ENCODE measurements around the gene RASGRF2. TPM values are rescaled to one million over a fixed set of nuclear protein-coding genes. Genes with fewer than 3 reads are reported as not detected.
A peak's percentile ranks its signal among the peaks of the same experiment; 100 is the strongest.
"Not testable (repeated sequence)": the region's sequence is repeated elsewhere in the genome, so short reads cannot be mapped to it uniquely, and the experiment has no call there.

The RASGRF2 gene
- total RNA-seq, 5 donors from 2014 or later (not counting 1 experiment from before 2014, with no cell fraction given) = 25.2 to 53.0 (median 27.0) TPM

DNA sequence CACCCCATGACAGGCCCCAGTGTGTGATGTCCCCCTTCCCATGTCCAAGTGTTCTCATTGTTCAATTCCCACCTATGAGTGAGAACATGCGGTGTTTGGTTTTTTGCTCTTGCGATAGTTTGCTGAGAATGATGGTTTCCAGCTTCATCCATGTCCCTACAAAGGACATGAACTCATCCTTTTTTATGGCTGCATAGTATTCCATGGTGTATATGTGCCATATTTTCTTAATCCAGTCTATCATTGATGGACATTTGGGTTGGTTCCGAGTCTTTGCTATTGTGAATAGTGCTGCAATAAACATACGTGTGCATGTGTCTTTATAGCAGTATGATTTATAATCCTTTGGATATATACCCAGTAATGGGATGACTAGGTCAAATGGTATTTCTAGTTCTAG lies 93.1 kb downstream of the RASGRF2 start:
- H3K4me1 ChIP-seq (ENCODE audit: control insufficient read depth in 1 of 2, extremely low read depth in 1 of 2, insufficient read depth in 2 of 2, low read length in 2 of 2); H3K4me3 ChIP-seq (ENCODE audit: control insufficient read depth in 1 of 2, extremely low read depth in 1 of 2, low read length in 1 of 2); CTCF ChIA-PET; H3K36me3 ChIP-seq (ENCODE audit: control insufficient read depth in 2 of 2, extremely low read depth in 1 of 2, insufficient read depth in 1 of 2, low read length in 1 of 2); H3K9me3 Mint-ChIP-seq; H3K4me3 Mint-ChIP-seq; POLR2A ChIA-PET; H3K27ac ChIP-seq (ENCODE audit: low read length); DNase-seq; H3K27me3 ChIP-seq (replicated peaks in 1 of 2; ENCODE audit: control insufficient read depth in 2 of 2, extremely low read depth in 1 of 2, insufficient read depth in 2 of 2, low read length in 1 of 2); H3K27ac Mint-ChIP-seq; ATAC-seq (replicated peaks in 1 of 4); H3K27me3 Mint-ChIP-seq; H3K9me3 ChIP-seq: not testable (repeated sequence)
- H3K4me1 Mint-ChIP-seq = peaks cover 25 to 47% (median 31%) of the 10 kb centered on the region in 3 donors
- WGBS (ENCODE audit: insufficient coverage) = no CpG with 5 or more reads among the region's 4 CpGs
- peaks cover 44% of the 10 kb centered on the region for H3K36me3 Mint-ChIP-seq

DNA sequence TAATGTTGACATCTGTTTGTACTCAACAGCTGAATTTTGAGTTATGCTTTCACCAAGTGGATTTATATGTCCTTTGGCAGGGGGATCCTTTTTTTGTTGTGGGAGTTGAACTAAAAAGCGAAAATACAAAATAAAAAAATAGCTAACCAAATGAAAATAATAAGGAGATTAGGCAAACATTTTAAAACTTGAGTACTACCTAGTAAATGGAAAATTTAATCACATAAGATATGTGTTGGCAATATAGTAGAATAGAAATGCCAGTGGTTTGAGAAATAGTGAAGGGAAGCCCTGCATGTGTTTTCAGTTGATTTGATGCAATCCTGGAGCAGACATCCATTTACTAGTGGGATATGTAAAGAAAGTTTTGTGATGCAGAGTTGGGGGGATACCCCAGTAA lies 98.0 kb downstream of the RASGRF2 start:
- peaks cover 36% of the 10 kb centered on the region for H3K36me3 Mint-ChIP-seq
- H3K27me3 Mint-ChIP-seq = no peaks in the 10 kb centered on the region
- H3K9me3 ChIP-seq = no peaks in the 10 kb centered on the region
- peak overlapping the region in 1 of 2 donors; percentile 11 for H3K27ac Mint-ChIP-seq
- H3K4me3 ChIP-seq (ENCODE audit: control insufficient read depth in 1 of 2, extremely low read depth in 1 of 2, low read length in 1 of 2) = no peak overlapping the region
- POLR2A ChIA-PET = no interaction called here
- WGBS (ENCODE audit: insufficient coverage) = no CpG with 5 or more reads among the region's 1 CpG
- peaks cover 29 to 58% (median 42%) of the 10 kb centered on the region in 3 donors for H3K4me1 Mint-ChIP-seq
- H3K9me3 Mint-ChIP-seq = no peaks in the 10 kb centered on the region
- H3K27ac ChIP-seq (ENCODE audit: low read length) = no peak overlapping the region
- H3K4me1 ChIP-seq (ENCODE audit: control insufficient read depth in 1 of 2, extremely low read depth in 1 of 2, insufficient read depth in 2 of 2, low read length in 2 of 2) = peaks cover 0 to 3% of the 10 kb centered on the region in 2 experiments
- no peaks in the 10 kb centered on the region for H3K27me3 ChIP-seq (replicated peaks in 1 of 2; ENCODE audit: control insufficient read depth in 2 of 2, extremely low read depth in 1 of 2, insufficient read depth in 2 of 2, low read length in 1 of 2)
- H3K36me3 ChIP-seq (ENCODE audit: control insufficient read depth in 2 of 2, extremely low read depth in 1 of 2, insufficient read depth in 1 of 2, low read length in 1 of 2) = peaks cover 0 to 2% of the 10 kb centered on the region in 2 donors
- DNase-seq (no peak), ATAC-seq (replicated peaks in 1 of 4) (no peak)
- H3K4me3 Mint-ChIP-seq = no peak overlapping the region
- CTCF ChIA-PET = no interaction called here

DNA sequence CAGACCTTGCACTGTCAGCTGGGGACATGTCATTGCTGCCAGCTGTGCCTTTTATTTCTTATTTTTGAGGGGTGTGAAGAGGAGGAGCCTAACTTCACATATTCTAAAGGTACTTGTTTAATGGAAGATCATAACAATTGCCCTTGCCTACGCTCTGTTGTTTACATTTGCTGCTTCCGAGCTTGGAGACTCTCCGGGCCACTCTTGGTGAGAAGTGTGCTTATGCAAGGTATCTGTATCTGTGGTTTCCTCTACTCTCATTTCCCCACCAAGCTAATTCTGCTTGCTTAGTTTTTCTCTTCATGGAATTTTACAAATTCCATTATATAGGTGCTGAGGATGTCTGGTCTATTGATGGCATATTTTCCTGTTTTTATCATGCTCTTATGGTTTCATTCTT lies 105.3 kb downstream of the RASGRF2 start:
- no peaks in the 10 kb centered on the region for H3K27me3 Mint-ChIP-seq
- no CpG with 5 or more reads among the region's 3 CpGs for WGBS (ENCODE audit: insufficient coverage)
- H3K36me3 Mint-ChIP-seq = peaks cover 67% of the 10 kb centered on the region

DNA sequence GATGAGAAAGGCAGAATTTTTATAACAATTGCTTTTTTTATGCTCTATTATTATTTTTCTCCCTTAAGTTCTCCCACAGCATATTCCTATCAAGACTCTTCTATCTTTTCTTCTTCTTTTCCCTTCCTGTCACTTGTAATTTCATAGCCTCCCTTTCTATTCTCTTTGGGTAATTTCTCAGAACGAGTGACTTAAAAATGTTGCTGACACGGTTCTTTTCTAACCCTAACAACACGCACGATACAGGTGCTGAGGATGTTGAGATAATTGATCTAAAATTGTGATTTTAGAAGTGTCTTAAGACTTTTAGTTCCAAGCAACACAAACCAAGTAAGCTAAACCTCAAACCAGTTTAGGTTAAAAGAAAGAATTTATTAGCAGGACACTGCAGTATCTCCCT lies 105.9 kb downstream of the RASGRF2 start:
- Mint-ChIP-seq H3K27ac (no peak overlapping the region), H3K4me3 (no peak overlapping the region), H3K27me3 (no peaks in the 10 kb centered on the region), H3K9me3 (peaks cover 0 to 6% (median 6%) of the 10 kb centered on the region in 3 donors), H3K36me3 (peaks cover 66% of the 10 kb centered on the region), H3K4me1 (peaks cover 5 to 52% (median 23%) of the 10 kb centered on the region in 3 donors)
- Histone ChIP-seq H3K36me3 (ENCODE audit: control insufficient read depth in 2 of 2, extremely low read depth in 1 of 2, insufficient read depth in 1 of 2, low read length in 1 of 2) (peaks cover 0 to 29% of the 10 kb centered on the region in 2 donors), H3K9me3 (no peaks in the 10 kb centered on the region), H3K4me1 (ENCODE audit: control insufficient read depth in 1 of 2, extremely low read depth in 1 of 2, insufficient read depth in 2 of 2, low read length in 2 of 2) (no peaks in the 10 kb centered on the region), H3K27ac (ENCODE audit: low read length) (no peak overlapping the region), H3K4me3 (ENCODE audit: control insufficient read depth in 1 of 2, extremely low read depth in 1 of 2, low read length in 1 of 2) (no peak overlapping the region), H3K27me3 (replicated peaks in 1 of 2; ENCODE audit: control insufficient read depth in 2 of 2, extremely low read depth in 1 of 2, insufficient read depth in 2 of 2, low read length in 1 of 2) (no peaks in the 10 kb centered on the region)
- POLR2A ChIA-PET = no interaction called here
- CTCF ChIA-PET = no interaction called here
- no peak for ATAC-seq (replicated peaks in 1 of 4)
- WGBS (ENCODE audit: insufficient coverage) = no CpG with 5 or more reads among the region's 4 CpGs
- no peak for DNase-seq

More for the DNA sequence above, 105.3 kb downstream of the RASGRF2 start:
- Histone ChIP-seq H3K27ac (ENCODE audit: low read length) (no peak overlapping the region), H3K9me3 (no peaks in the 10 kb centered on the region), H3K4me1 (ENCODE audit: control insufficient read depth in 1 of 2, extremely low read depth in 1 of 2, insufficient read depth in 2 of 2, low read length in 2 of 2) (no peaks in the 10 kb centered on the region), H3K27me3 (replicated peaks in 1 of 2; ENCODE audit: control insufficient read depth in 2 of 2, extremely low read depth in 1 of 2, insufficient read depth in 2 of 2, low read length in 1 of 2) (no peaks in the 10 kb centered on the region), H3K4me3 (ENCODE audit: control insufficient read depth in 1 of 2, extremely low read depth in 1 of 2, low read length in 1 of 2) (no peak overlapping the region), H3K36me3 (ENCODE audit: control insufficient read depth in 2 of 2, extremely low read depth in 1 of 2, insufficient read depth in 1 of 2, low read length in 1 of 2) (peaks cover 0 to 28% of the 10 kb centered on the region in 2 donors)
- ChIA-PET CTCF (no interaction called here), POLR2A (no interaction called here)
- DNase-seq (no peak), ATAC-seq (replicated peaks in 1 of 4) (no peak)
- Mint-ChIP-seq H3K27ac (no peak overlapping the region), H3K4me1 (peaks cover 9 to 58% (median 28%) of the 10 kb centered on the region in 3 donors), H3K9me3 (peaks cover 0 to 6% (median 6%) of the 10 kb centered on the region in 3 donors), H3K4me3 (no peak overlapping the region)

DNA sequence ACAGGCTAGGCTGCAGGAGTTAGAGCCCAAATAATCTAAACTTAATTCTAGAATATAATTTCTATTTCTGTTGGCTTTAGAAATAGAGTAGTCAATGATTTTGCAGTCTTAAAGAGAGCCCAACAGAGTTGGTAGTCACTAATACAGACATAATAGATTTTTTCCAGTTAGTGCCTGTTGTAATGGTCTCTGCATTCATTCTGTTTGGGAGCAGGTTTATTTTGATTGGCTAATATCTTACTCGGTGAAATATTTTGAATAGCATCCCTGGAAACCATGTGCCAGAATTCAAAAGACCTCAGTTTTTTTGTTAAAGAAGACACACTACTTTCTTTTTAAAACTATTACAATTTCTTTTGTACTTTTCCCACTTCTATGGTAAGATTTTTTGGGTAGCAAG lies 107.2 kb downstream of the RASGRF2 start:
- peaks cover 0 to 29% of the 10 kb centered on the region in 2 donors for H3K36me3 ChIP-seq (ENCODE audit: control insufficient read depth in 2 of 2, extremely low read depth in 1 of 2, insufficient read depth in 1 of 2, low read length in 1 of 2)
- ATAC-seq (replicated peaks in 1 of 4) (no peak), DNase-seq (no peak)
- Mint-ChIP-seq H3K36me3 (peaks cover 67% of the 10 kb centered on the region), H3K27ac (no peak overlapping the region), H3K27me3 (no peaks in the 10 kb centered on the region), H3K9me3 (peaks cover 0 to 6% (median 6%) of the 10 kb centered on the region in 3 donors), H3K4me1 (peaks cover 3 to 41% (median 16%) of the 10 kb centered on the region in 3 donors), H3K4me3 (no peak overlapping the region)
- POLR2A ChIA-PET = no interaction called here
- H3K9me3 ChIP-seq = no peaks in the 10 kb centered on the region
- WGBS (ENCODE audit: insufficient coverage) = no CpG with 5 or more reads among the region's 1 CpG
- H3K4me1 ChIP-seq (ENCODE audit: control insufficient read depth in 1 of 2, extremely low read depth in 1 of 2, insufficient read depth in 2 of 2, low read length in 2 of 2) = no peaks in the 10 kb centered on the region
- no peaks in the 10 kb centered on the region for H3K27me3 ChIP-seq (replicated peaks in 1 of 2; ENCODE audit: control insufficient read depth in 2 of 2, extremely low read depth in 1 of 2, insufficient read depth in 2 of 2, low read length in 1 of 2)
- no peak overlapping the region for H3K4me3 ChIP-seq (ENCODE audit: control insufficient read depth in 1 of 2, extremely low read depth in 1 of 2, low read length in 1 of 2)
- no peak overlapping the region for H3K27ac ChIP-seq (ENCODE audit: low read length)
- CTCF ChIA-PET = no interaction called here

DNA sequence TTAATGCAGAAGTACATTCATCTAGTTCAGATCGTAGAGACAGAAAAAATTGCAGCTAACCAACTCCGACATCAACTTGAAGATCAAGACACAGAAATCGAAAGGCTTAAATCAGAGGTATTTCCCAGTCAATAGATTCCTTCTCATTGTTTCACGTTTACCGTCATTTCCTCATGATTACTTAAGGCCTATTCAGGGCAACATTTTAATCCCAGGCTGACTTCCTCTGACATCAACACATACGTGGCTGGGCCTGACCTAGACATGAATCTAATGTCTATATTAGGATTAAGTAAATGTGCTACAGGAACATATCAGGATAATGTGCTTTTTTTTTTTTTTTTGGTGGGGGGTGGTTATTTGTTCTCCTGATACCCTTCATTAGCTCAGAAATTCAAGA lies 107.9 kb downstream of the RASGRF2 start:
- Histone ChIP-seq H3K36me3 (ENCODE audit: control insufficient read depth in 2 of 2, extremely low read depth in 1 of 2, insufficient read depth in 1 of 2, low read length in 1 of 2) (peaks cover under 1 to 33% of the 10 kb centered on the region in 2 donors), H3K9me3 (no peaks in the 10 kb centered on the region), H3K4me1 (ENCODE audit: control insufficient read depth in 1 of 2, extremely low read depth in 1 of 2, insufficient read depth in 2 of 2, low read length in 2 of 2) (no peaks in the 10 kb centered on the region), H3K4me3 (ENCODE audit: control insufficient read depth in 1 of 2, extremely low read depth in 1 of 2, low read length in 1 of 2) (no peak overlapping the region), H3K27me3 (replicated peaks in 1 of 2; ENCODE audit: control insufficient read depth in 2 of 2, extremely low read depth in 1 of 2, insufficient read depth in 2 of 2, low read length in 1 of 2) (no peaks in the 10 kb centered on the region), H3K27ac (ENCODE audit: low read length) (no peak overlapping the region)
- POLR2A ChIA-PET = interaction anchor here in 1 of 2 donors (0.6 kb wide), 1 partner anchor 11 kb away, joined by 3 read pairs; no protein-coding TSS in a partner anchor
- Mint-ChIP-seq H3K27ac (no peak overlapping the region), H3K27me3 (no peaks in the 10 kb centered on the region), H3K4me1 (peaks cover 3 to 35% (median 11%) of the 10 kb centered on the region in 3 donors), H3K36me3 (peaks cover 62% of the 10 kb centered on the region), H3K4me3 (no peak overlapping the region), H3K9me3 (peaks cover 0 to 6% (median 6%) of the 10 kb centered on the region in 3 donors)
- CTCF ChIA-PET = no interaction called here
- DNase-seq (no peak), ATAC-seq (replicated peaks in 1 of 4) (no peak)
- WGBS (ENCODE audit: insufficient coverage) = 100% methylated on average over 2 of the region's 6 CpGs

DNA sequence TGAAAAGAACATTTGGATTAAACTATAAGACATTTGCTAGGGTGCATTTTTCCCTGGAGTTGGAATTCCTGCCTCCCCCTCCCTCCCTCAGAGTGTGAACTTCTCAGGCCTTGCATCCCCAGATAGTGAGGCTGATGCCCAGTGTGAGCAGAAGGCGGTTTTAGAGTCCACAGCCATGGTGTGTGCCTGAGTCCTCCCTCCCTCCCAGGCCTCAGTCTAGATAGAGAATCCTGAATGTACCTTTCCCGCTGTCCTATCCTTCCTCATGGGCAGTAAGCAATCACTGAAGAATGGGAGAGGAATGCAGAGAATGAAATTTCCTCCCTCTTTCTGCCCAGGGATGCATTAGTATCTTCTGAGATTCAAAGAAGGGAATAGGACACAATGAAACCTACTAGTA lies 108.5 kb downstream of the RASGRF2 start:
- Histone ChIP-seq H3K36me3 (ENCODE audit: control insufficient read depth in 2 of 2, extremely low read depth in 1 of 2, insufficient read depth in 1 of 2, low read length in 1 of 2) (peaks cover 4 to 36% of the 10 kb centered on the region in 2 donors), H3K27ac (ENCODE audit: low read length) (no peak overlapping the region), H3K27me3 (replicated peaks in 1 of 2; ENCODE audit: control insufficient read depth in 2 of 2, extremely low read depth in 1 of 2, insufficient read depth in 2 of 2, low read length in 1 of 2) (no peaks in the 10 kb centered on the region), H3K4me3 (ENCODE audit: control insufficient read depth in 1 of 2, extremely low read depth in 1 of 2, low read length in 1 of 2) (no peak overlapping the region), H3K4me1 (ENCODE audit: control insufficient read depth in 1 of 2, extremely low read depth in 1 of 2, insufficient read depth in 2 of 2, low read length in 2 of 2) (no peaks in the 10 kb centered on the region), H3K9me3 (no peaks in the 10 kb centered on the region)
- ChIA-PET POLR2A (interaction anchor here in 1 of 2 donors (0.6 kb wide), 2 partner anchors 12 to 90 kb away, joined by 3 read pairs; no protein-coding TSS in a partner anchor), CTCF (no interaction called here)
- Mint-ChIP-seq H3K9me3 (peaks cover 0 to 5% (median 5%) of the 10 kb centered on the region in 3 donors), H3K27me3 (no peaks in the 10 kb centered on the region), H3K4me1 (peaks cover 3 to 31% (median 11%) of the 10 kb centered on the region in 3 donors), H3K36me3 (peaks cover 58% of the 10 kb centered on the region), H3K27ac (no peak overlapping the region), H3K4me3 (no peak overlapping the region)
- no peak for DNase-seq
- ATAC-seq (replicated peaks in 1 of 4) = no peak
- 100% methylated on average over 1 of the region's 2 CpGs for WGBS (ENCODE audit: insufficient coverage)
